Measurements from ENCODE around the gene OR2B2. TPM values are rescaled to one million over a fixed set of nuclear protein-coding genes. Genes with fewer than 3 reads are reported as not detected.
"Not testable (repeated sequence)": the region's sequence is repeated elsewhere in the genome, so short reads cannot be mapped to it uniquely, and the experiment has no call there.

OR2B2 gene
- total RNA-seq, 2 donors from 2014 or later = not detected

GRCh38 chr6:27908017-27908416 is 4.2 kb downstream of the OR2B2 start:
- H3K4me1 ChIP-seq = peaks cover 3% of the 10 kb centered on the region
- intact Hi-C loops (cut with DNase I) = no loop called here
- no peak overlapping the region for H3K27ac ChIP-seq
- no peaks in the 10 kb centered on the region for H3K27me3 ChIP-seq
- no peaks in the 10 kb centered on the region for H3K9me3 ChIP-seq
- 50 to 61% methylated on average over 1 of the region's 1 CpG for WGBS, 2 donors
- no peak for DNase-seq
- TF ChIP-seq, protein P1, sequence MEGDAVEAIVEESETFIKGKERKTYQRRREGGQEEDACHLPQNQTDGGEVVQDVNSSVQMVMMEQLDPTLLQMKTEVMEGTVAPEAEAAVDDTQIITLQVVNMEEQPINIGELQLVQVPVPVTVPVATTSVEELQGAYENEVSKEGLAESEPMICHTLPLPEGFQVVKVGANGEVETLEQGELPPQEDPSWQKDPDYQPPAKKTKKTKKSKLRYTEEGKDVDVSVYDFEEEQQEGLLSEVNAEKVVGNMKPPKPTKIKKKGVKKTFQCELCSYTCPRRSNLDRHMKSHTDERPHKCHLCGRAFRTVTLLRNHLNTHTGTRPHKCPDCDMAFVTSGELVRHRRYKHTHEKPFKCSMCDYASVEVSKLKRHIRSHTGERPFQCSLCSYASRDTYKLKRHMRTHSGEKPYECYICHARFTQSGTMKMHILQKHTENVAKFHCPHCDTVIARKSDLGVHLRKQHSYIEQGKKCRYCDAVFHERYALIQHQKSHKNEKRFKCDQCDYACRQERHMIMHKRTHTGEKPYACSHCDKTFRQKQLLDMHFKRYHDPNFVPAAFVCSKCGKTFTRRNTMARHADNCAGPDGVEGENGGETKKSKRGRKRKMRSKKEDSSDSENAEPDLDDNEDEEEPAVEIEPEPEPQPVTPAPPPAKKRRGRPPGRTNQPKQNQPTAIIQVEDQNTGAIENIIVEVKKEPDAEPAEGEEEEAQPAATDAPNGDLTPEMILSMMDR (IDR thresholded peaks at IDR 0.05) = no peak
- TF ChIP-seq POLR2A (IDR thresholded peaks at IDR 0.05) = no peak
- H3K36me3 ChIP-seq (replicated peaks in 1 of 2; ENCODE audit: insufficient read depth in 1 of 2, low read depth in 2 of 2) = no peaks in the 10 kb centered on the region
- ATAC-seq = no peak
- H3K4me3 ChIP-seq = no peak overlapping the region

GRCh38 chr6:27902335-27903314 is 9.6 kb downstream of the OR2B2 start:
- Histone ChIP-seq H3K27me3 (no peaks in the 10 kb centered on the region), H3K36me3 (replicated peaks in 1 of 2; ENCODE audit: insufficient read depth in 1 of 2, low read depth in 2 of 2) (no peaks in the 10 kb centered on the region), H3K27ac (peak overlapping the region; percentile 66 to 83 (median 74)), H3K4me1 (peaks cover 3% of the 10 kb centered on the region), H3K4me3 (peak overlapping the region; percentile 13 to 18), H3K9me3 (no peaks in the 10 kb centered on the region)
- intact Hi-C loops (cut with DNase I) = no loop called here
- 9 to 17% methylated on average over 38 of the region's 38 CpGs for WGBS, 2 donors
- TF ChIP-seq, protein P1 (IDR thresholded peaks at IDR 0.05) = peak in 1 of 7 experiments; percentile 15
- TF ChIP-seq POLR2A (IDR thresholded peaks at IDR 0.05) = peak in 1 of 3 donors; percentile 13
- DNase-seq = peak; percentile 87 to 92 (median 88)
- ATAC-seq = peak; percentile 88

DNA sequence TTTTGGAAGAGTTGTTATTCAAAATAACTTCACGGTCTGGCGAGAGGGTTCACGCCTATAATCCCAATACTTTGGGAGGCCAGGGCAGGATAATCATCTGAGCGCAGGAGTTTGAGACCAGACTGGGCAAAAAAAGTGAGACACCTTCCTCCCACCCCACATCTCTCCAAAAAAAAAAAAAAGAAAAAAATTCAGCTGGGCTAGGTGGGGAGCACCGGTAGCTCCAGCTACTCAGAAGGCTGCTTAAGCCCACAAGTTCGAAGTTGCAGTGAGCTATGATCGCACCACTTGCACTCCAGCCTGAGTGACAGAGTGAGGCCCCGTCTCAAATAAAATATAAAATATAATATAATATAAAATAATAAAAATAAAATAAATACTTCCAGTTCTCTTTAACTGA is 10.4 kb downstream of the OR2B2 start:
- 83 to 88% methylated on average over 8 of the region's 8 CpGs for WGBS, 2 donors
- ATAC-seq = no peak
- H3K27me3 ChIP-seq = no peaks in the 10 kb centered on the region
- TF ChIP-seq POLR2A (IDR thresholded peaks at IDR 0.05) = no peak
- TF ChIP-seq, protein P1 (IDR thresholded peaks at IDR 0.05) = no peak
- intact Hi-C loops (cut with DNase I) = no loop called here
- H3K9me3 ChIP-seq = no peaks in the 10 kb centered on the region
- no peak overlapping the region for H3K4me3 ChIP-seq
- DNase-seq = no peak
- no peak overlapping the region for H3K27ac ChIP-seq
- H3K36me3 ChIP-seq (replicated peaks in 1 of 2; ENCODE audit: insufficient read depth in 1 of 2, low read depth in 2 of 2) = no peaks in the 10 kb centered on the region
- H3K4me1 ChIP-seq = peaks cover 3% of the 10 kb centered on the region

DNA sequence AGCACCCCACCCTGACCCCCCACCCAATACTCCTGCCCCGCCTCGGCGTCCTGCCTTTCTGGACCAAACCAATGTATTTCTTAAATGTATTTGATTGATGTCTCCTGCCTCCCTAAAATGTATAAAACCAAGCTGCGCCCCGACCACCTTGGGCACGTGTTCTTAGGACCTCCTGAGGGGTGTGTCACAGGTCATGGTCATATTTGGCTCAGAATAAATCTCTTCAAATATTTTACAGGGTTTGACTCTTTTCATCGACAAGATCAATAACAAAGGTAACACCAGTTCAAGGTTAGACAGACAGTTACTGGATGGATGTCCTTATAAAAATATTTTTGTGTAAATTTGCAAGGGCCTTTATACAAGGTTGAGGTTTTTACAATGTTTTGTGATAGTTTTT is 12.0 kb downstream of the OR2B2 start:
- H3K27ac ChIP-seq; H3K27me3 ChIP-seq; intact Hi-C loops (cut with DNase I); H3K9me3 ChIP-seq; ATAC-seq; H3K4me1 ChIP-seq; H3K4me3 ChIP-seq; H3K36me3 ChIP-seq (replicated peaks in 1 of 2; ENCODE audit: insufficient read depth in 1 of 2, low read depth in 2 of 2); DNase-seq: not testable (repeated sequence)
- WGBS, 2 donors = 58 to 61% methylated on average over 7 of the region's 7 CpGs

DNA sequence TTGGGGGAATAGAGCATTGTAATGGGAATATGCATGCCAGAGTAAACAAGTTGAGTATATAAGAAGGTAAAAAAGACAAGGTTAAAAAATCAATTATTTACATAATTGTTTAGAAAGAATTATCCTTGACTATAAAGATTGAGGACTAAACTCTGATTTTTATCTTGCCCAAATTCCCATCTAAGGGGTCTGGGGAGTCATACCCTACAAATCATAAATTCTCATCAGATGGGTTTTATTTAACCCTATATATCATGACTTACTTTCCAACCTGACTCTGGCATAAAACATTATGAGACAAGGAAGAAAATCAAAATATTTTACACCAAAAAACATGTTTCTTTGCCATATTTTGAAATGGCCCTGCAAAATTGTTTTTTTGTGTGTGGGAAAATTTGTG is 12.7 kb downstream of the OR2B2 start:
- Histone ChIP-seq H3K27me3 (no peaks in the 10 kb centered on the region), H3K36me3 (replicated peaks in 1 of 2; ENCODE audit: insufficient read depth in 1 of 2, low read depth in 2 of 2) (no peaks in the 10 kb centered on the region), H3K4me1 (peaks cover 13% of the 10 kb centered on the region), H3K9me3 (no peaks in the 10 kb centered on the region), H3K27ac (no peak overlapping the region), H3K4me3 (no peak overlapping the region)
- no peak for TF ChIP-seq POLR2A (IDR thresholded peaks at IDR 0.05)
- TF ChIP-seq, protein P1 (IDR thresholded peaks at IDR 0.05) = no peak
- DNase-seq (no peak), ATAC-seq (no peak)
- intact Hi-C loops (cut with DNase I) = loop anchor here (10.0 kb wide), 1 partner anchor 125 kb away; no protein-coding TSS in a partner anchor

Measured in body of pancreas (tissue), 4 donors.